H1 (cell line): ENCODE results near the gene TXNDC15. TPM values are rescaled to one million over a fixed set of nuclear protein-coding genes. Genes with fewer than 3 reads are reported as not detected.

Source experiments
- BACH1 ChIP-seq: IDR thresholded peaks from 2 replicates; pipeline ENCODE4 v1.6.1; 2012; ENCODE audit warnings: low read length, improper control_type of control experiment
- BCL11A ChIP-seq, 2 experiments: IDR thresholded peaks; one replicate each; pipeline ENCODE4 v1.6.1; 2011; ENCODE audit warnings: low read depth in 2 of 2, low read length in 2 of 2, mild to moderate bottlenecking in 2 of 2
- CHD1 ChIP-seq: IDR thresholded peaks from 2 replicates; pipeline ENCODE4 v1.6.1; 2012; ENCODE audit warnings: low read depth, low read length, improper control_type of control experiment
- CREB1 ChIP-seq: IDR thresholded peaks from 2 replicates; pipeline ENCODE4 v1.6.1; 2012; ENCODE audit warnings: inconsistent platforms
- CTBP2 ChIP-seq: IDR thresholded peaks from 2 replicates; pipeline ENCODE4 v1.7.0; 2011; ENCODE audit warnings: borderline replicate concordance, mild to moderate bottlenecking, moderate library complexity, mixed read lengths, low read length; ENCODE audit not compliant: insufficient read depth, insufficient read length
- FOSL1 ChIP-seq: IDR thresholded peaks from 2 replicates; pipeline ENCODE4 v1.6.1; 2011; ENCODE audit warnings: mild to moderate bottlenecking, low read depth, low read length, moderate library complexity; ENCODE audit not compliant: insufficient read depth
- GTF2F1 ChIP-seq: IDR thresholded peaks from 2 replicates; pipeline ENCODE4 v1.6.1; 2012; ENCODE audit warnings: low read depth, low read length, improper control_type of control experiment, borderline replicate concordance
- HDAC2 ChIP-seq, 2 experiments: fragments of 300-600 bp in 1 of 2; sonication (generic) in 1 of 2; IDR thresholded peaks; 2 replicates each; pipeline ENCODE4 v1.6.1; 2011 to 2012; ENCODE audit warnings: low read depth in 2 of 2, low read length in 2 of 2, mild to moderate bottlenecking in 2 of 2, moderate library complexity in 2 of 2, borderline replicate concordance in 1 of 2, inconsistent platforms in 1 of 2
- JUN ChIP-seq: IDR thresholded peaks from 2 replicates; pipeline ENCODE4 v1.6.1; 2011; ENCODE audit warnings: low read depth, mild to moderate bottlenecking, improper control_type of control experiment, low read length
- KDM1A ChIP-seq: fragments of 200-600, 300-600 bp; sonication (generic); IDR thresholded peaks from 2 replicates; pipeline ENCODE4 v1.7.1; 2016; ENCODE audit warnings: mild to moderate bottlenecking, low read length, borderline replicate concordance
- KDM5A ChIP-seq: fragments of 200-600 bp; IDR thresholded peaks from 2 replicates; pipeline ENCODE4 v1.7.1; 2012; ENCODE audit warnings: mild to moderate bottlenecking, low read length, inconsistent platforms, mixed read lengths
- NANOG ChIP-seq: IDR thresholded peaks from 2 replicates; pipeline ENCODE4 v1.6.1; 2011; ENCODE audit warnings: low read length, low read depth, mild to moderate bottlenecking, inconsistent platforms; ENCODE audit not compliant: insufficient read depth, poor library complexity, severe bottlenecking
- POLR2AphosphoS5 ChIP-seq: IDR thresholded peaks from 2 replicates; pipeline ENCODE4 v1.6.1; 2011; ENCODE audit warnings: low read depth, low read length
- POU5F1 ChIP-seq: IDR thresholded peaks from 2 replicates; pipeline ENCODE4 v1.6.1; 2011; ENCODE audit warnings: low read depth, mild to moderate bottlenecking, low read length, moderate library complexity
- SAP30 ChIP-seq: fragments of 300-600 bp; sonication (generic); IDR thresholded peaks from 2 replicates; pipeline ENCODE4 v1.7.1; 2012; ENCODE audit warnings: low read length, moderate library complexity, mild to moderate bottlenecking, inconsistent platforms; ENCODE audit not compliant: insufficient read depth, insufficient replicate concordance
- SIX5 ChIP-seq: IDR thresholded peaks from 2 replicates; pipeline ENCODE4 v1.6.1; 2011; ENCODE audit warnings: mild to moderate bottlenecking, low read depth, low read length
- SP1 ChIP-seq: IDR thresholded peaks from 2 replicates; pipeline ENCODE4 v1.6.1; 2011; ENCODE audit warnings: low read depth, low read length
- SRF ChIP-seq: IDR thresholded peaks from 2 replicates; pipeline ENCODE4 v1.6.1; 2011; ENCODE audit warnings: mild to moderate bottlenecking, low read depth, low read length, moderate library complexity
- TAF1 ChIP-seq: IDR thresholded peaks from 2 replicates; pipeline ENCODE4 v1.6.1; 2011; ENCODE audit warnings: mild to moderate bottlenecking, low read depth, low read length
- TAF7 ChIP-seq: optimal IDR thresholded peaks from 2 replicates; pipeline ENCODE3; 2011; ENCODE audit warnings: low read depth, mild to moderate bottlenecking, inconsistent platforms, low read length, moderate library complexity, borderline replicate concordance
- TCF12 ChIP-seq: IDR thresholded peaks from 2 replicates; pipeline ENCODE4 v1.6.1; 2011; ENCODE audit warnings: low read depth, mild to moderate bottlenecking, low read length
- TEAD4 ChIP-seq: IDR thresholded peaks from 2 replicates; pipeline ENCODE4 v1.6.1; 2012; ENCODE audit warnings: low read depth, low read length, inconsistent platforms, mixed read lengths
- ZNF274 ChIP-seq: IDR thresholded peaks from 2 replicates; pipeline ENCODE4 v1.7.0; 2012; ENCODE audit warnings: low read length, borderline replicate concordance; ENCODE audit errors: extremely low read depth
- polyA plus RNA-seq, 7 experiments: library from polyadenylated mRNA; depleted of rRNA in 3 of 7; stranded (reverse) in 5 of 7; unstranded in 2 of 7; fragments of >200 nt in 5 of 7; fragments of 200-250 nt in 2 of 7; gene quantifications; 1 replicate in 5 of 7; 2 replicates in 1 of 7; 4 replicates in 1 of 7; pipeline versions ENCODE4 v1.2.1 to v1.2.3, GENCODE V29; 2011 to 2013; ENCODE audit warnings: missing spikeins in 2 of 7, mixed read lengths in 2 of 7
- total RNA-seq: library from RNA; stranded (reverse); fragmentation: NEBNext Ultra II Directional; extraction: Animal tissue kit (Norgen Biotek cat#: 25700); gene quantifications from 2 replicates; pipeline ENCODE4 v1.2.1, GENCODE V29; 2021

TXNDC15 gene
- total and polyA plus RNA-seq, 2 of the 8 experiments (the other 6 are each of a cell fraction or from before 2014, with no cell fraction given) = 20.1 to 30.8 TPM

GRCh38 chr5:134873987-134874830 is at the start of gene TXNDC15 (continued):
- TF ChIP-seq SP1 = 0 out of 2 replicates have a peak, but pooled peaks have one; percentile 30
- peak; percentile 55; the same call in 1 of the 2 replicates for TF ChIP-seq CREB1
- no peak for TF ChIP-seq BCL11A (IDR thresholded peaks at IDR 0.05; ENCODE audit: low read depth in 2 of 2, low read length in 2 of 2)
- TF ChIP-seq NANOG = no peak
- TF ChIP-seq SIX5 = no peak
- TF ChIP-seq TAF7 = peak; percentile 93
- TF ChIP-seq POLR2AphosphoS5 = no peak; the same call in none of the 2 replicates
- TF ChIP-seq BACH1 = no peak
- no peak for TF ChIP-seq JUN
- TF ChIP-seq TEAD4 = peak; percentile 21; the same call in 1 of the 2 replicates
- no peak for TF ChIP-seq GTF2F1
- no peak for TF ChIP-seq SRF
- TF ChIP-seq TCF12 = 0 out of 2 replicates have a peak, but pooled peaks have one; percentile 55
- TF ChIP-seq CTBP2 = no peak
- no peak for TF ChIP-seq KDM1A
- no peak for TF ChIP-seq ZNF274
- 0 out of 4 replicates have a peak, but pooled peaks of 1 of the 2 experiments have one; percentile 57 for TF ChIP-seq HDAC2 (IDR thresholded peaks at IDR 0.05; ENCODE audit: borderline replicate concordance in 1 of 2, low read depth in 2 of 2, low read length in 2 of 2)
- no peak for TF ChIP-seq POU5F1
- no peak for TF ChIP-seq FOSL1
- peak; percentile 98 for TF ChIP-seq TAF1
- TF ChIP-seq CHD1 = no peak
- no peak for TF ChIP-seq SAP30
- TF ChIP-seq KDM5A = 0 out of 2 replicates have a peak, but pooled peaks have one; percentile 34
